Neural cell (in vitro differentiated cells): Measurements from ENCODE around the gene YJEFN3. TPM values are rescaled to one million over a fixed set of nuclear protein-coding genes. Genes with fewer than 3 reads are reported as not detected.

Experiments used
- H2AFZ ChIP-seq: fragments of 200-600, 300-800 bp; sonication (generic), shearing (Covaris generic); 2 replicates; pipeline ENCODE4 v1.6.0; 2014; ENCODE audit warnings: low read depth, mild to moderate bottlenecking, antibody characterized with exemption, low read length, moderate library complexity
- H3F3A ChIP-seq: fragments of 200-600 bp; shearing (Covaris generic); 2 replicates; pipeline ENCODE4 v1.6.1; 2016; ENCODE audit warnings: mild to moderate bottlenecking, moderate library complexity, mixed read lengths, antibody characterized with exemption, low read length; ENCODE audit not compliant: insufficient read depth, poor library complexity, severe bottlenecking
- H3K27ac ChIP-seq: fragments of 200-600, 300-800 bp; sonication (generic), shearing (Covaris generic); 2 replicates; pipeline ENCODE4 v1.5.1; 2014; ENCODE audit warnings: mild to moderate bottlenecking, low read length, moderate library complexity
- H3K27me3 ChIP-seq: fragments of 300-800, 200-600 bp; sonication (generic), shearing (Covaris generic); 2 replicates; pipeline ENCODE4 v1.6.0; 2014; ENCODE audit warnings: mild to moderate bottlenecking, low read depth, low read length, moderate library complexity; ENCODE audit not compliant: insufficient read depth
- H3K36me3 ChIP-seq: fragments of 300-800, 200-600 bp; sonication (generic), shearing (Covaris generic); 2 replicates; pipeline ENCODE4 v1.5.1; 2014; ENCODE audit warnings: mild to moderate bottlenecking, antibody characterized with exemption, low read length, moderate library complexity; ENCODE audit not compliant: insufficient read depth
- H3K4me2 ChIP-seq: fragments of 300-800, 200-600 bp; sonication (generic), shearing (Covaris generic); 2 replicates; pipeline ENCODE4 v1.6.0; 2014; ENCODE audit warnings: mild to moderate bottlenecking, low read length
- H3K4me3 ChIP-seq: fragments of 300-800, 200-600 bp; sonication (generic), shearing (Covaris generic); 2 replicates; pipeline ENCODE4 v1.5.1; 2014; ENCODE audit warnings: mild to moderate bottlenecking, low read length, moderate library complexity
- H3K79me2 ChIP-seq: fragments of 200-600 bp; shearing (Covaris generic); replicated peaks from 2 replicates; pipeline ENCODE4 v1.6.0; 2014; ENCODE audit warnings: mild to moderate bottlenecking, low read length, moderate library complexity; ENCODE audit not compliant: insufficient read depth
- H3K9ac ChIP-seq: fragments of 300-800, 200-600 bp; sonication (generic), shearing (Covaris generic); 2 replicates; pipeline ENCODE4 v1.6.1; 2016; ENCODE audit warnings: mild to moderate bottlenecking, low read length, mixed read lengths
- H3K9me2 ChIP-seq: fragments of 200-600 bp; shearing (Covaris generic); 2 replicates; pipeline ENCODE4 v1.6.1; 2016; ENCODE audit warnings: mild to moderate bottlenecking, low read length, mixed read lengths; ENCODE audit not compliant: insufficient read depth
- H3K9me3 ChIP-seq: fragments of 200-600, 300-800 bp; sonication (generic), shearing (Covaris generic); 2 replicates; pipeline ENCODE4 v1.6.1; 2016; ENCODE audit warnings: mild to moderate bottlenecking, mixed run types, low read length, moderate library complexity, mixed read lengths
- H4K20me1 ChIP-seq: fragments of 200-600 bp; shearing (Covaris generic); 2 replicates; pipeline ENCODE4 v1.6.1; 2016; ENCODE audit warnings: mild to moderate bottlenecking, mixed run types; ENCODE audit not compliant: insufficient read depth
- CTCF ChIP-seq: fragments of 450-650 bp; IDR thresholded peaks from 2 replicates; pipeline ENCODE4 v1.5.1; 2014; ENCODE audit warnings: antibody characterized with exemption, mild to moderate bottlenecking, moderate library complexity; ENCODE audit not compliant: poor library complexity, severe bottlenecking
- EP300 ChIP-seq: fragments of 450-650 bp; conservative IDR thresholded peaks from 2 replicates; pipeline ENCODE4 v1.6.1; 2014; ENCODE audit warnings: antibody characterized with exemption, mild to moderate bottlenecking, moderate library complexity; ENCODE audit not compliant: poor library complexity, severe bottlenecking
- EZH2 ChIP-seq: fragments of 200-600, 300-800 bp; shearing (Covaris generic), sonication (generic); IDR thresholded peaks from 2 replicates; pipeline ENCODE4 v1.6.1; 2014; ENCODE audit warnings: antibody characterized with exemption, low read length, borderline replicate concordance, mild to moderate bottlenecking; ENCODE audit not compliant: insufficient read depth, poor library complexity, severe bottlenecking
- MXI1 ChIP-seq: fragments of 450-650 bp; conservative IDR thresholded peaks from 2 replicates; pipeline ENCODE4 v1.6.1; 2014; ENCODE audit warnings: antibody characterized with exemption, mild to moderate bottlenecking; ENCODE audit not compliant: poor library complexity, severe bottlenecking
- POLR2AphosphoS5 ChIP-seq: IDR thresholded peaks from 2 replicates; pipeline ENCODE4 v1.6.1; 2012
- RAD21 ChIP-seq: fragments of 450-650 bp; conservative IDR thresholded peaks from 2 replicates; pipeline ENCODE4 v1.6.1; 2014; ENCODE audit warnings: antibody characterized with exemption, mild to moderate bottlenecking, moderate library complexity
- REST ChIP-seq: IDR thresholded peaks from 2 replicates; pipeline ENCODE4 v1.6.1; 2012; ENCODE audit warnings: borderline replicate concordance
- SMC3 ChIP-seq: fragments of 450-650 bp; conservative IDR thresholded peaks from 2 replicates; pipeline ENCODE4 v1.6.1; 2014; ENCODE audit warnings: antibody characterized with exemption, mild to moderate bottlenecking, moderate library complexity; ENCODE audit not compliant: poor library complexity
- TAF1 ChIP-seq: IDR thresholded peaks from 2 replicates; pipeline ENCODE4 v1.6.1; 2012; ENCODE audit warnings: low read depth
- polyA plus RNA-seq: library from polyadenylated mRNA; depleted of rRNA; stranded (reverse); fragments of >200 nt; gene quantifications from 2 replicates; pipeline ENCODE4 v1.2.3, GENCODE V29; 2014

Gene YJEFN3
- polyA plus RNA-seq, 1 donor from 2014 or later = 26.9 TPM

- H3K9ac ChIP-seq = no peak overlapping the region
- no peaks in the 10 kb centered on the region for H3K36me3 ChIP-seq
- no peaks in the 10 kb centered on the region for H4K20me1 ChIP-seq
- H3K4me3 ChIP-seq = no peak overlapping the region
- H2AFZ ChIP-seq = no peak overlapping the region
- H3K79me2 ChIP-seq = no peaks in the 10 kb centered on the region
- no peaks in the 10 kb centered on the region for H3K27me3 ChIP-seq
- H3K9me2 ChIP-seq = no peaks in the 10 kb centered on the region
- H3K9me3 ChIP-seq = no peaks in the 10 kb centered on the region
- H3K27ac ChIP-seq = no peak overlapping the region
- TF ChIP-seq EP300 (no peak), REST (no peak), POLR2AphosphoS5 (no peak), EZH2 (no peak), CTCF (no peak), SMC3 (no peak), RAD21 (no peak), TAF1 (no peak)
- H3F3A ChIP-seq = no peaks in the 10 kb centered on the region
- no peak overlapping the region for H3K4me2 ChIP-seq
Observed at GRCh38 chr19:19543101-19543500, 14.4 kb downstream of the YJEFN3 start.

GRCh38 chr19:19543640-19544039, 14.9 kb downstream of the YJEFN3 start:
- no peak overlapping the region for H3K27ac ChIP-seq
- H3K9me3 ChIP-seq = no peaks in the 10 kb centered on the region
- H3K36me3 ChIP-seq = no peaks in the 10 kb centered on the region
- no peaks in the 10 kb centered on the region for H3K79me2 ChIP-seq
- no peaks in the 10 kb centered on the region for H4K20me1 ChIP-seq
- no peak overlapping the region for H3K4me2 ChIP-seq
- no peaks in the 10 kb centered on the region for H3K9me2 ChIP-seq
- TF ChIP-seq RAD21 (no peak), MXI1 (no peak), EP300 (no peak), EZH2 (no peak), POLR2AphosphoS5 (no peak), SMC3 (no peak), CTCF (no peak), REST (no peak), TAF1 (no peak)
- no peak overlapping the region for H3K9ac ChIP-seq
- H3K27me3 ChIP-seq = no peaks in the 10 kb centered on the region
- H2AFZ ChIP-seq = no peak overlapping the region
- H3K4me3 ChIP-seq = no peak overlapping the region
- H3F3A ChIP-seq = no peaks in the 10 kb centered on the region
